IMR-90 (cell line): ENCODE measurements around the gene ATP1A2. TPM values are rescaled to one million over a fixed set of nuclear protein-coding genes. Genes with fewer than 3 reads are reported as not detected.

ENCODE experiments used
- ATAC-seq: fragments of 200-7000 bp; cut with Tn5 transposase; 2 replicates; pipeline ENCODE4 v1.9.1; 2020; ENCODE audit warnings: low read depth, mild to moderate bottlenecking, moderate library complexity
- BruUV-seq: library from RNA; stranded (reverse); fragments of 400-500 nt; replicated peaks from 2 replicates; lab custom pipeline; 2021; lab: Mats Ljungman, UMichigan
- CTCF ChIA-PET: fragments of 300-600 bp; formaldehyde crosslinking; extraction: SDS; loops from one replicate; lab custom pipeline; 2021; ENCODE audit warnings: antibody characterized with exemption; lab: Yijun Ruan, JAX
- POLR2A ChIA-PET: fragments of 300-600 bp; sonication (Branson Sonifier 250); formaldehyde crosslinking; loops from one replicate; lab custom pipeline; 2022; ENCODE audit warnings: antibody characterized with exemption; ENCODE audit not compliant: unreplicated experiment; lab: Charles Lee
- DNase-seq: peaks from one replicate; pipeline ENCODE4 v3.0.0; 2013
- H2AFZ ChIP-seq: replicated peaks from 2 replicates; pipeline ENCODE3; 2013; ENCODE audit warnings: low read length, mild to moderate bottlenecking; ENCODE audit not compliant: poor library complexity
- H2AK5ac ChIP-seq: 2 replicates; pipeline ENCODE4 v1.6.1; 2013; ENCODE audit warnings: low read depth, low read length, inconsistent platforms
- H2AK9ac ChIP-seq: replicated peaks from 2 replicates; pipeline ENCODE3; 2013; ENCODE audit warnings: mild to moderate bottlenecking, low read depth, low read length, moderate library complexity; ENCODE audit not compliant: poor library complexity
- H2BK120ac ChIP-seq: 2 replicates; pipeline ENCODE4 v1.6.1; 2013; ENCODE audit warnings: low read depth, low read length, inconsistent platforms
- H2BK15ac ChIP-seq: 3 replicates; pipeline ENCODE4 v1.6.1; 2013; ENCODE audit warnings: low read depth, low read length, inconsistent platforms
- H2BK20ac ChIP-seq: 2 replicates; pipeline ENCODE4 v1.6.1; 2013; ENCODE audit warnings: low read depth, mild to moderate bottlenecking, inconsistent platforms, low read length, moderate library complexity
- H2BK5ac ChIP-seq: 2 replicates; pipeline ENCODE4 v1.6.1; 2013; ENCODE audit warnings: mild to moderate bottlenecking, low read depth, low read length, inconsistent platforms; ENCODE audit not compliant: poor library complexity, severe bottlenecking
- H3K14ac ChIP-seq: replicated peaks from 2 replicates; pipeline ENCODE4 v1.6.1; 2013; ENCODE audit warnings: low read depth, low read length, inconsistent platforms
- H3K18ac ChIP-seq: 2 replicates; pipeline ENCODE4 v1.6.1; 2013; ENCODE audit warnings: low read depth, low read length, control low read depth
- H3K23ac ChIP-seq: 2 replicates; pipeline ENCODE4 v1.6.1; 2013; ENCODE audit warnings: low read depth, low read length, inconsistent platforms
- H3K27ac ChIP-seq: 2 replicates; pipeline ENCODE4 v1.5.1; 2013; ENCODE audit warnings: mild to moderate bottlenecking, control low read depth, low read length; ENCODE audit not compliant: insufficient read depth
- H3K27me3 ChIP-seq: 2 replicates; pipeline ENCODE4 v1.6.1; 2013; ENCODE audit warnings: low read length; ENCODE audit not compliant: control insufficient read depth, insufficient read depth
- H3K36me3 ChIP-seq: 2 replicates; pipeline ENCODE4 v1.6.1; 2013; ENCODE audit warnings: low read length, mixed read lengths; ENCODE audit not compliant: control insufficient read depth, insufficient read depth
- H3K4ac ChIP-seq: 2 replicates; pipeline ENCODE4 v1.6.1; 2013; ENCODE audit warnings: low read depth, low read length, inconsistent platforms
- H3K4me1 ChIP-seq: 2 replicates; pipeline ENCODE4 v1.6.1; 2013; ENCODE audit warnings: low read length, mixed read lengths; ENCODE audit not compliant: control insufficient read depth, insufficient read depth
- H3K4me2 ChIP-seq: 2 replicates; pipeline ENCODE4 v1.6.1; 2013; ENCODE audit warnings: low read depth, mild to moderate bottlenecking, control low read depth, low read length, moderate library complexity
- H3K4me3 ChIP-seq: 2 replicates; pipeline ENCODE4 v1.5.1; 2013; ENCODE audit warnings: low read depth, mild to moderate bottlenecking, control low read depth, low read length, moderate library complexity; ENCODE audit not compliant: insufficient read depth
- H3K56ac ChIP-seq: 2 replicates; pipeline ENCODE4 v1.6.1; 2013; ENCODE audit warnings: low read length, inconsistent platforms; ENCODE audit not compliant: insufficient read depth; ENCODE audit errors: extremely low read depth
- H3K79me1 ChIP-seq, 2 experiments: 2 replicates each; pipeline ENCODE4 v1.6.1; 2013; ENCODE audit warnings: low read length in 2 of 2, inconsistent platforms in 1 of 2, low read depth in 1 of 2
- H3K9ac ChIP-seq: 2 replicates; pipeline ENCODE4 v1.6.1; 2013; ENCODE audit warnings: low read depth, low read length, control low read depth
- H3K9me1 ChIP-seq: 2 replicates; pipeline ENCODE4 v1.6.1; 2013; ENCODE audit warnings: low read length, inconsistent platforms; ENCODE audit not compliant: insufficient read depth
- H3K9me3 ChIP-seq: 2 replicates; pipeline ENCODE4 v1.6.1; 2013; ENCODE audit warnings: low read length; ENCODE audit not compliant: control insufficient read depth, insufficient read depth
- H4K20me1 ChIP-seq: 2 replicates; pipeline ENCODE4 v1.6.1; 2013; ENCODE audit warnings: low read length, inconsistent platforms; ENCODE audit not compliant: insufficient read depth
- H4K5ac ChIP-seq: 2 replicates; pipeline ENCODE4 v1.6.1; 2013; ENCODE audit warnings: mild to moderate bottlenecking, low read depth, low read length, control low read depth
- H4K8ac ChIP-seq, 2 experiments: 2 replicates each; pipeline ENCODE4 v1.6.1; 2013; ENCODE audit warnings: low read depth in 2 of 2, low read length in 2 of 2, control low read depth in 1 of 2, inconsistent platforms in 1 of 2
- H4K91ac ChIP-seq: 2 replicates; pipeline ENCODE4 v1.6.1; 2013; ENCODE audit warnings: low read depth, low read length, inconsistent platforms; ENCODE audit not compliant: insufficient read depth
- CHD1 ChIP-seq: IDR thresholded peaks from 2 replicates; pipeline ENCODE4 v1.6.1; 2012; ENCODE audit warnings: low read depth, low read length, improper control_type of control experiment
- MAFK ChIP-seq: IDR thresholded peaks from 2 replicates; pipeline ENCODE4 v1.6.1; 2012; ENCODE audit warnings: low read depth, low read length, improper control_type of control experiment
- MAZ ChIP-seq: IDR thresholded peaks from 2 replicates; pipeline ENCODE4 v1.6.1; 2012; ENCODE audit warnings: low read depth, mild to moderate bottlenecking, low read length, improper control_type of control experiment, moderate library complexity, borderline replicate concordance
- MXI1 ChIP-seq: IDR thresholded peaks from 2 replicates; pipeline ENCODE4 v1.6.1; 2012; ENCODE audit warnings: low read depth, mild to moderate bottlenecking, low read length, moderate library complexity, borderline replicate concordance
- RCOR1 ChIP-seq: IDR thresholded peaks from 2 replicates; pipeline ENCODE4 v1.6.1; 2012; ENCODE audit warnings: mild to moderate bottlenecking, low read length, improper control_type of control experiment; ENCODE audit not compliant: insufficient replicate concordance
- RFX5 ChIP-seq: IDR thresholded peaks from 2 replicates; pipeline ENCODE4 v1.8.0; 2012; ENCODE audit warnings: low read depth, mild to moderate bottlenecking, low read length, moderate library complexity
- SMC3 ChIP-seq: fragments of 150-350 bp; IDR thresholded peaks from 2 replicates; pipeline ENCODE4 v1.6.1; 2016; ENCODE audit warnings: low read depth, mild to moderate bottlenecking, antibody characterized with exemption, low read length, moderate library complexity
- whole genome bisulfite sequencing, 2 experiments: methylation state at CpG; one replicate each; pipeline versions ENCODE4 v1.1.5 to v1.1.7; 2013; ENCODE audit warnings: missing lambda C conversion rate in 2 of 2; ENCODE audit not compliant: insufficient read length in 1 of 2; ENCODE audit errors: extremely low coverage in 2 of 2; 5-methylcytosine and 5-hydroxymethylcytosine counted together
- dilution Hi-C: fragments of 300-500 bp; cut with HindIII; formaldehyde crosslinking; loops from one replicate; pipeline ENCODE4 v1.14.3; 2018; ENCODE audit warnings: low sequenced_read_pairs; ENCODE audit not compliant: unreplicated experiment
- in situ Hi-C: fragments of 300-500 bp; cut with MboI; formaldehyde crosslinking; loops from 3 replicates; pipeline ENCODE4 v1.14.3; 2019; ENCODE audit warnings: low sequenced_read_pairs, inconsistent platforms, mixed read lengths
- intact Hi-C: fragments of 100-400 bp; cut with micrococcal nuclease; formaldehyde crosslinking; loops from 2 replicates; pipeline ENCODE4 v1.10.0; 2022
- polyA plus RNA-seq, 3 experiments: library from polyadenylated mRNA; depleted of rRNA; stranded (reverse); fragments of >200 nt; gene quantifications; 2 replicates each; pipeline ENCODE4 v1.2.3, GENCODE V29; 2012; ENCODE audit warnings: low replicate concordance in 1 of 3
- total RNA-seq: library from RNA; depleted of rRNA; stranded (reverse); fragments of >200 nt; gene quantifications from 2 replicates; pipeline ENCODE4 v1.2.3, GENCODE V29; 2012
- TF ChIP-seq, protein P1 (sequence below): fragments of 150-350 bp; IDR thresholded peaks from 2 replicates; pipeline ENCODE4 v1.6.1; 2016; ENCODE audit warnings: low read depth, mild to moderate bottlenecking, low read length, moderate library complexity, borderline replicate concordance
- TF ChIP-seq, protein P2 (sequence below): conservative IDR thresholded peaks from 2 replicates; pipeline ENCODE4 v1.5.1; 2012; ENCODE audit warnings: mild to moderate bottlenecking, low read depth, low read length, improper control_type of control experiment
- TF ChIP-seq, protein P3 (sequence below): fragments of 150-350 bp; IDR thresholded peaks from 2 replicates; pipeline ENCODE4 v1.6.1; 2017; ENCODE audit warnings: mild to moderate bottlenecking, antibody characterized with exemption, low read length, low read depth

The ATP1A2 gene
- total and polyA plus RNA-seq, 2 of the 4 experiments (the other 2 are of a cell fraction): under 0.01 to 0.15 TPM

DNA sequence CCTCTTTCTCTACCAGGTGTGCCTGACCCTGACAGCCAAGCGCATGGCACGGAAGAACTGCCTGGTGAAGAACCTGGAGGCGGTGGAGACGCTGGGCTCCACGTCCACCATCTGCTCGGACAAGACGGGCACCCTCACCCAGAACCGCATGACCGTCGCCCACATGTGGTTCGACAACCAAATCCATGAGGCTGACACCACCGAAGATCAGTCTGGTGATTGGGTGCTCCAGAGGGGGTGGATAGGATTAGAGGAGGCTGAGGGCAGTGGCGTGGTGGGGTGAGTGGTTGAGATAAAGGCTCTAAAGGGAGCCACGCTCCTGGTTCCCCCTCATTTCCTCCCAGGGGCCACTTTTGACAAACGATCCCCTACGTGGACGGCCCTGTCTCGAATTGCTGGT is 13.1 kb downstream of the ATP1A2 start:
- TF ChIP-seq, protein P1, sequence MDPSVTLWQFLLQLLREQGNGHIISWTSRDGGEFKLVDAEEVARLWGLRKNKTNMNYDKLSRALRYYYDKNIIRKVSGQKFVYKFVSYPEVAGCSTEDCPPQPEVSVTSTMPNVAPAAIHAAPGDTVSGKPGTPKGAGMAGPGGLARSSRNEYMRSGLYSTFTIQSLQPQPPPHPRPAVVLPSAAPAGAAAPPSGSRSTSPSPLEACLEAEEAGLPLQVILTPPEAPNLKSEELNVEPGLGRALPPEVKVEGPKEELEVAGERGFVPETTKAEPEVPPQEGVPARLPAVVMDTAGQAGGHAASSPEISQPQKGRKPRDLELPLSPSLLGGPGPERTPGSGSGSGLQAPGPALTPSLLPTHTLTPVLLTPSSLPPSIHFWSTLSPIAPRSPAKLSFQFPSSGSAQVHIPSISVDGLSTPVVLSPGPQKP: no peak
- TF ChIP-seq MXI1 (no peak), RFX5 (no peak), CHD1 (no peak), MAZ (no peak), SMC3 (no peak), RCOR1 (no peak), MAFK (no peak)
- TF ChIP-seq, protein P2, sequence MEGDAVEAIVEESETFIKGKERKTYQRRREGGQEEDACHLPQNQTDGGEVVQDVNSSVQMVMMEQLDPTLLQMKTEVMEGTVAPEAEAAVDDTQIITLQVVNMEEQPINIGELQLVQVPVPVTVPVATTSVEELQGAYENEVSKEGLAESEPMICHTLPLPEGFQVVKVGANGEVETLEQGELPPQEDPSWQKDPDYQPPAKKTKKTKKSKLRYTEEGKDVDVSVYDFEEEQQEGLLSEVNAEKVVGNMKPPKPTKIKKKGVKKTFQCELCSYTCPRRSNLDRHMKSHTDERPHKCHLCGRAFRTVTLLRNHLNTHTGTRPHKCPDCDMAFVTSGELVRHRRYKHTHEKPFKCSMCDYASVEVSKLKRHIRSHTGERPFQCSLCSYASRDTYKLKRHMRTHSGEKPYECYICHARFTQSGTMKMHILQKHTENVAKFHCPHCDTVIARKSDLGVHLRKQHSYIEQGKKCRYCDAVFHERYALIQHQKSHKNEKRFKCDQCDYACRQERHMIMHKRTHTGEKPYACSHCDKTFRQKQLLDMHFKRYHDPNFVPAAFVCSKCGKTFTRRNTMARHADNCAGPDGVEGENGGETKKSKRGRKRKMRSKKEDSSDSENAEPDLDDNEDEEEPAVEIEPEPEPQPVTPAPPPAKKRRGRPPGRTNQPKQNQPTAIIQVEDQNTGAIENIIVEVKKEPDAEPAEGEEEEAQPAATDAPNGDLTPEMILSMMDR: no peak
- TF ChIP-seq, protein P3, sequence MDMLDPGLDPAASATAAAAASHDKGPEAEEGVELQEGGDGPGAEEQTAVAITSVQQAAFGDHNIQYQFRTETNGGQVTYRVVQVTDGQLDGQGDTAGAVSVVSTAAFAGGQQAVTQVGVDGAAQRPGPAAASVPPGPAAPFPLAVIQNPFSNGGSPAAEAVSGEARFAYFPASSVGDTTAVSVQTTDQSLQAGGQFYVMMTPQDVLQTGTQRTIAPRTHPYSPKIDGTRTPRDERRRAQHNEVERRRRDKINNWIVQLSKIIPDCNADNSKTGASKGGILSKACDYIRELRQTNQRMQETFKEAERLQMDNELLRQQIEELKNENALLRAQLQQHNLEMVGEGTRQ: no peak
- Histone ChIP-seq H2BK5ac (no peak overlapping the region), H3K23ac (no peak overlapping the region), H2BK120ac (no peak overlapping the region), H3K79me1 (no peaks in the 10 kb centered on the region), H3K9me1 (peaks cover 24% of the 10 kb centered on the region), H3K18ac (no peak overlapping the region), H2BK15ac (no peak overlapping the region), H3K27ac (no peak overlapping the region), H3K4me2 (no peak overlapping the region), H2BK20ac (no peak overlapping the region), H3K4ac (no peak overlapping the region; the same call in 1 of the 2 replicates), H2AFZ (no peak overlapping the region), H3K36me3 (no peaks in the 10 kb centered on the region), H3K9me3 (no peaks in the 10 kb centered on the region), H4K91ac (no peak overlapping the region), H4K5ac (no peak overlapping the region), H3K4me1 (peaks cover 17% of the 10 kb centered on the region), H3K27me3 (peaks cover 18% of the 10 kb centered on the region), H3K14ac (no peak overlapping the region), H2AK9ac (no peak overlapping the region), H3K9ac (no peak overlapping the region), H4K20me1 (no peaks in the 10 kb centered on the region), H4K8ac (no peak overlapping the region), H3K56ac (no peak overlapping the region), H2AK5ac (no peak overlapping the region), H3K4me3 (no peak overlapping the region)
- no peak for ATAC-seq
- no CpG with 5 or more reads among the region's 18 CpGs for WGBS, 2 experiments
- dilution Hi-C loops (no loop called here), intact Hi-C loops (no loop called here), in situ Hi-C loops (no loop called here)
- POLR2A ChIA-PET: no interaction called here
- BruUV-seq: no TSS peak
- no peak for DNase-seq
- CTCF ChIA-PET: interaction anchor here (1.4 kb wide), 1 partner anchor 13 kb away, joined by 3 read pairs; no protein-coding TSS in a partner anchor
